ENCODE results near the gene FBN3.

- TF ChIP-seq POLR2AphosphoS5 (IDR thresholded peaks at IDR 0.05; ENCODE audit: low read depth, low read length) (no peak), CTCF (IDR thresholded peaks at IDR 0.05) (no peak)
These were observed 120.4 kb downstream of the FBN3 start for GRCh38 chr19:8028951-8029491.

Measured in Panc1 (cell line).